Heart left ventricle (tissue), 16 donors: ENCODE data around the gene HFM1. TPM values are rescaled to one million over a fixed set of nuclear protein-coding genes. Genes with fewer than 3 reads are reported as not detected.

Source experiments
- ATAC-seq, 4 donors: fragments of 200-7000 bp; cut with Tn5 transposase; one replicate each; pipeline ENCODE4 v1.9.1; 2020 to 2022; ENCODE audit warnings: moderate library complexity in 4 of 4, mild to moderate bottlenecking in 3 of 4, moderate number of reproducible peaks in 1 of 4
- DNase-seq, 5 donors: peaks; one replicate each; pipeline ENCODE4 v3.0.0-alpha.2; 2020
- H3K27ac ChIP-seq, 12 donors: fragments of 200-600 bp; sonication (generic) in 4 of 12; one replicate each; pipeline versions ENCODE4 v1.5.0 to v1.8.0; 2016 to 2022; ENCODE audit warnings: mild to moderate bottlenecking in 2 of 12
- H3K27me3 ChIP-seq, 9 donors: fragments of 200-600 bp; sonication (generic) in 2 of 9; one replicate each; pipeline versions ENCODE4 v1.5.1 to v1.8.0; 2016 to 2022; ENCODE audit warnings: mild to moderate bottlenecking in 3 of 9
- H3K36me3 ChIP-seq, 9 donors: fragments of 200-600 bp; sonication (generic) in 2 of 9; one replicate each; pipeline versions ENCODE4 v1.5.0 to v1.8.0; 2018 to 2022; ENCODE audit warnings: mild to moderate bottlenecking in 2 of 9
- H3K4me1 ChIP-seq, 12 donors: fragments of 200-600 bp; sonication (generic) in 4 of 12; one replicate each; pipeline versions ENCODE4 v1.5.0 to v1.8.0; 2016 to 2022; ENCODE audit warnings: mild to moderate bottlenecking in 3 of 12
- H3K4me3 ChIP-seq, 12 donors: fragments of 200-600 bp; sonication (generic) in 4 of 12; one replicate each; pipeline versions ENCODE4 v1.5.0 to v1.8.0; 2017 to 2022; ENCODE audit warnings: mild to moderate bottlenecking in 9 of 12, moderate library complexity in 4 of 12
- H3K9me3 ChIP-seq, 12 donors: fragments of 200-600 bp; sonication (generic) in 4 of 12; one replicate each; pipeline versions ENCODE4 v1.5.0 to v1.8.0; 2016 to 2022; ENCODE audit warnings: mild to moderate bottlenecking in 1 of 12
- POLR2A ChIP-seq, 2 donors: fragments of 450-650 bp; IDR thresholded peaks; one replicate each; pipeline ENCODE4 v1.6.1; 2017; ENCODE audit warnings: antibody characterized with exemption in 2 of 2, mild to moderate bottlenecking in 2 of 2, moderate library complexity in 2 of 2
- WGBS, 4 donors: extraction: QIAGEN DNeasy Blood & Tissue Kit in 2 of 4; methylation state at CpG; one replicate each; pipeline versions ENCODE4 v1.1.5 to v1.1.7; 2013 to 2018; 5-methylcytosine and 5-hydroxymethylcytosine counted together
- intact Hi-C, 10 donors: fragments of 100-400 bp; cut with DNase I; formaldehyde crosslinking; loops; one replicate each; pipeline versions ENCODE4 v1.11.1 to v1.14.2; 2022
- polyA plus RNA-seq, 2 donors: library from polyadenylated mRNA; stranded (reverse); fragments of 200-250 nt; gene quantifications; one replicate each; pipeline ENCODE4 v1.2.3, GENCODE V29; 2013
- total RNA-seq, 9 donors: library from RNA; depleted of rRNA in 2 of 9; stranded (reverse); fragments of >200 nt in 2 of 9; fragmentation: NEBNext Ultra II Directional in 3 of 9; extraction: Animal tissue kit (Norgen Biotek cat#: 25700) in 3 of 9; gene quantifications; one replicate each; pipeline versions ENCODE4 v1.1.0 to v1.2.4, GENCODE V29; 2016 to 2023
- TF ChIP-seq, protein P1 (sequence below), 12 donors: fragments of 200-600 bp; sonication (generic) in 4 of 12; IDR thresholded peaks; one replicate each; pipeline versions ENCODE4 v1.5.0 to v1.8.0; 2018 to 2022; ENCODE audit warnings: antibody characterized with exemption in 12 of 12, mild to moderate bottlenecking in 5 of 12
- donor health status: ischemic (EF 13 %, LVEDD 7.1; RV severe dilation, severe dysfunction).
- donor health status: healthy with polysubstance abuse.
- donor health status: DM: no; HTN: yes; CAD: no.
- donor health status: DM: no; HTN: no; CAD: no.
- donor health status: ischemic (EF 25% LVEDD 6.9; RV normal size, moderate dysfunction).
- donor health status: ischemic (EF 25% LVEDD 5.7; RV mildly dilated, moderate dysfunction).
- donor health status: healthy.
- donor health status: DM: yes; HTN: yes; CAD: no.
- donor health status: ischemic (EF 35%, LVEDD 5.7; RV mildly dilated, moderate dysfunction).
- donor health status: nonischemic (EF 11% LVEDD 7.7; RV severe dilation, severe dysfunction).
- donor health status: DM: yes; HTN: yes; CAD: no.
- donor health status: PGD.
- donor health status: ischemic (EF 29% LVEDD 5.4; RV normal size, mild dysfunction).
- donor health status: nonischemic (EF 23%, LVEDD 6.1; RV moderate dilation, normal function).

The HFM1 gene
- total and polyA plus RNA-seq, 11 donors = 0.17 to 5.8 (median 2.3) TPM

DNA sequence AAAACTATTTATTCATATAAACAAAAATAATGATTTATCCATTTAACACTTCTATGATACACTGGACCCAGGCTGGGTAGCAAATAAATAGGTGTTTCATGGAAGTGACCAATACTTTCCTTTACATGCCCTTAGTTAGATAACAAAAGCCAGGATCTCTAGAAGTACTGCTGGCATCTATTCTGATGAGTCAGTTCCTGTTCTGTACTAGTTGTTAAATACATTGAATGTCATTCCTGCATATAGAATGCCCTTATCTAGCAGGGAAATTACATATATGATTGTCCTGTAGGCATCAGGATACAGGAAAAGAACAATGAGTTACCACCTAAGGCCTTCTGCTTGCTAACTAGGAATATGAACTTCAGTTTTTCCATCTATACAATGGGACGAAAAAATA is 130.8 kb downstream of the HFM1 start:
- Histone ChIP-seq H3K4me1 (no peaks in the 10 kb centered on the region), H3K36me3 (no peaks in the 10 kb centered on the region), H3K9me3 (no peaks in the 10 kb centered on the region), H3K4me3 (no peak overlapping the region), H3K27me3 (no peaks in the 10 kb centered on the region), H3K27ac (no peak overlapping the region)
- WGBS, 4 donors = 77 to 87% (median 82%) methylated on average over 1 of the region's 1 CpG
- intact Hi-C loops = no loop called here
- no peak for ATAC-seq
- no peak for DNase-seq
- no peak for TF ChIP-seq POLR2A (IDR thresholded peaks at IDR 0.05)
- TF ChIP-seq, protein P1, sequence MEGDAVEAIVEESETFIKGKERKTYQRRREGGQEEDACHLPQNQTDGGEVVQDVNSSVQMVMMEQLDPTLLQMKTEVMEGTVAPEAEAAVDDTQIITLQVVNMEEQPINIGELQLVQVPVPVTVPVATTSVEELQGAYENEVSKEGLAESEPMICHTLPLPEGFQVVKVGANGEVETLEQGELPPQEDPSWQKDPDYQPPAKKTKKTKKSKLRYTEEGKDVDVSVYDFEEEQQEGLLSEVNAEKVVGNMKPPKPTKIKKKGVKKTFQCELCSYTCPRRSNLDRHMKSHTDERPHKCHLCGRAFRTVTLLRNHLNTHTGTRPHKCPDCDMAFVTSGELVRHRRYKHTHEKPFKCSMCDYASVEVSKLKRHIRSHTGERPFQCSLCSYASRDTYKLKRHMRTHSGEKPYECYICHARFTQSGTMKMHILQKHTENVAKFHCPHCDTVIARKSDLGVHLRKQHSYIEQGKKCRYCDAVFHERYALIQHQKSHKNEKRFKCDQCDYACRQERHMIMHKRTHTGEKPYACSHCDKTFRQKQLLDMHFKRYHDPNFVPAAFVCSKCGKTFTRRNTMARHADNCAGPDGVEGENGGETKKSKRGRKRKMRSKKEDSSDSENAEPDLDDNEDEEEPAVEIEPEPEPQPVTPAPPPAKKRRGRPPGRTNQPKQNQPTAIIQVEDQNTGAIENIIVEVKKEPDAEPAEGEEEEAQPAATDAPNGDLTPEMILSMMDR (IDR thresholded peaks at IDR 0.05) = no peak

DNA sequence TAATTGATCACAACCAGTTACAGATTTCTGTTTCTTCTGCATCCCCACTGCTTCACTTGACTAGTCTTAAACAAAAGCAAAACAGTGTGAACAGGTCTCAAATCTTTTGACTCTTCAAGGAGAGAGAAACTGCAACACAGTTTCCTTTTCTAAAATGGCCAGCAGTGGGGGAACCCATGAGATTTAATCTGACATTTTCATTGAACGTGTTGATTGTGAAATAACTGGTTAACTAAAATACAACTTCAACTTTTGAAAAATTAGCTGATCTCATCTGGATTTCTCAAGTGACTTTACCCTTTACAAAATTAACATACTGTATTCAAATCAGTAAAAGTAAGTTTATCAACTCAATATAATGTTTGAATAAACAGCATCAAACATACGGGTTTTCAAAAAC is 143.0 kb downstream of the HFM1 start:
- WGBS, 4 donors = 77 to 85% (median 83%) methylated on average over 2 of the region's 2 CpGs
- intact Hi-C loops = no loop called here
- Histone ChIP-seq H3K36me3 (no peaks in the 10 kb centered on the region), H3K9me3 (no peaks in the 10 kb centered on the region), H3K4me3 (no peak overlapping the region), H3K4me1 (no peaks in the 10 kb centered on the region), H3K27me3 (no peaks in the 10 kb centered on the region), H3K27ac (no peak overlapping the region)
- TF ChIP-seq, protein P1 (IDR thresholded peaks at IDR 0.05) = no peak
- TF ChIP-seq POLR2A (IDR thresholded peaks at IDR 0.05) = no peak
- ATAC-seq (no peak), DNase-seq (no peak)

DNA sequence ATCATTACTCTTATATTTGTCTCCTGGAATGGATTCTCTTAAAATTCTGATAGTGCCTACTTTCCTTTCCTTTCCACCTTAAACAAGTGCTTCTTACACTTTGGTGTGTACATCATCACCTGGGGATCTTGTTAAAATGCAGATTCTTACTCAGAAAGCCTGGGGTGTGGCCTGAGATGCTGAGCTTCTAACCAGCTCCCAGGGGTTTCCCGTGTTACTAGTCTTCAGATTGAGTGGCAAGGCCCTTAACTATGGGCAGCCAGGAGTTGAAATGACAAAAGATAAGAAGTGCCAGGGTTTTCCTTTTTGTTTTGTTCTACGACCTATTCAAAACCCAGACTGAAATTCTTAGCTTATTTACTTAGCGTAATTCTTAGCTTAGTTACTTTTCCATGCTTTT is 159.2 kb downstream of the HFM1 start:
- WGBS, 4 donors = 35 to 48% (median 43%) methylated on average over 3 of the region's 3 CpGs
- no peak for TF ChIP-seq POLR2A (IDR thresholded peaks at IDR 0.05)
- TF ChIP-seq, protein P1 (IDR thresholded peaks at IDR 0.05) = no peak

GRCh38 chr1:91244737-91245136 is 159.9 kb downstream of the HFM1 start:
- Histone ChIP-seq H3K4me3 (no peak overlapping the region), H3K27me3 (peaks cover 0 to 2% (median 0%) of the 10 kb centered on the region in 9 donors), H3K9me3 (peaks cover 0 to 3% (median 0%) of the 10 kb centered on the region in 12 donors), H3K27ac (no peak overlapping the region), H3K36me3 (no peaks in the 10 kb centered on the region), H3K4me1 (no peaks in the 10 kb centered on the region)
- WGBS, 4 donors = 68 to 78% (median 72%) methylated on average over 2 of the region's 2 CpGs
- intact Hi-C loops = no loop called here
- no peak for DNase-seq
- no peak for ATAC-seq
- TF ChIP-seq, protein P1 (IDR thresholded peaks at IDR 0.05) = peak in 1 of 12 donors; percentile 4
- TF ChIP-seq POLR2A (IDR thresholded peaks at IDR 0.05) = no peak

More for the DNA sequence above, 159.2 kb downstream of the HFM1 start:
- H3K4me3 ChIP-seq = no peak overlapping the region
- no peak for DNase-seq
- ATAC-seq = no peak
- no peaks in the 10 kb centered on the region for H3K4me1 ChIP-seq
- H3K27me3 ChIP-seq = peaks cover 0 to 2% (median 0%) of the 10 kb centered on the region in 9 donors
- H3K36me3 ChIP-seq = no peaks in the 10 kb centered on the region
- H3K9me3 ChIP-seq = peaks cover 0 to 3% (median 0%) of the 10 kb centered on the region in 12 donors
- no peak overlapping the region for H3K27ac ChIP-seq
- intact Hi-C loops = no loop called here
